HepG2 (cell line): ENCODE measurements around the gene SCFD1. TPM values are rescaled to one million over a fixed set of nuclear protein-coding genes. Genes with fewer than 3 reads are reported as not detected.

Source experiments
- ATAD3A ChIP-seq: sonication (generic); formaldehyde crosslinking; IDR thresholded peaks from 2 replicates; pipeline ENCODE4 v1.4.0; 2020; ENCODE audit warnings: missing genetic modification reagents
- BRD4 ChIP-seq: sonication (generic); formaldehyde crosslinking; IDR thresholded peaks from 2 replicates; pipeline ENCODE4 v1.4.0; 2020; ENCODE audit warnings: missing genetic modification reagents
- CENPBD1 ChIP-seq: sonication (generic); formaldehyde crosslinking; IDR thresholded peaks from 2 replicates; pipeline ENCODE4 v1.8.0; 2022; ENCODE audit warnings: missing genetic modification reagents, low read depth, mild to moderate bottlenecking, borderline replicate concordance
- DNMT1 ChIP-seq: sonication (generic); formaldehyde crosslinking; IDR thresholded peaks from 2 replicates; pipeline ENCODE4 v1.5.1; 2020; ENCODE audit warnings: mild to moderate bottlenecking, missing genetic modification reagents
- FOSL2 ChIP-seq: sonication (generic); formaldehyde crosslinking; IDR thresholded peaks from 2 replicates; pipeline ENCODE4 v1.4.0; 2020; ENCODE audit warnings: missing genetic modification reagents
- FOXC1 ChIP-seq: sonication (generic); formaldehyde crosslinking; IDR thresholded peaks from 2 replicates; pipeline ENCODE4 v1.8.0; 2022; ENCODE audit warnings: mild to moderate bottlenecking, missing genetic modification reagents, borderline replicate concordance
- HMGA1 ChIP-seq: sonication (generic); formaldehyde crosslinking; conservative IDR thresholded peaks from 2 replicates; pipeline ENCODE4 v1.4.0; 2020; ENCODE audit warnings: missing genetic modification reagents
- HOXA9 ChIP-seq: sonication (generic); formaldehyde crosslinking; IDR thresholded peaks from 2 replicates; pipeline ENCODE4 v1.8.1; 2022; ENCODE audit warnings: missing genetic modification reagents, mild to moderate bottlenecking, moderate library complexity, borderline replicate concordance
- IKZF4 ChIP-seq: sonication (generic); formaldehyde crosslinking; IDR thresholded peaks from 2 replicates; pipeline ENCODE4 v1.5.1; 2020; ENCODE audit warnings: borderline replicate concordance, mild to moderate bottlenecking, low read depth, missing genetic modification reagents; ENCODE audit errors: not compliant biosample characterization
- MYC ChIP-seq: sonication (generic); formaldehyde crosslinking; IDR thresholded peaks from 2 replicates; pipeline ENCODE4 v1.9.0; 2021; ENCODE audit warnings: missing genetic modification reagents, borderline replicate concordance
- TFE3 ChIP-seq: IDR thresholded peaks from 2 replicates; pipeline ENCODE4 v1.6.1; 2016
- TRIM22 ChIP-seq: fragments of 450-650 bp; IDR thresholded peaks from 2 replicates; pipeline ENCODE4 v1.6.1; 2017
- ZBTB7B ChIP-seq: sonication (generic); formaldehyde crosslinking; IDR thresholded peaks from 2 replicates; pipeline ENCODE4 v1.4.0; 2020; ENCODE audit warnings: missing genetic modification reagents
- ZC3H4 ChIP-seq: sonication (generic); formaldehyde crosslinking; IDR thresholded peaks from 2 replicates; pipeline ENCODE4 v1.4.0; 2020; ENCODE audit warnings: missing genetic modification reagents, borderline replicate concordance
- ZGPAT ChIP-seq: IDR thresholded peaks from 2 replicates; pipeline ENCODE4 v1.6.1; 2016; ENCODE audit warnings: mild to moderate bottlenecking
- ZNF20 ChIP-seq: sonication (generic); formaldehyde crosslinking; IDR thresholded peaks from 2 replicates; pipeline ENCODE4 v1.4.0; 2020; ENCODE audit warnings: mild to moderate bottlenecking, moderate library complexity, missing genetic modification reagents
- ZNF30 ChIP-seq: sonication (generic); formaldehyde crosslinking; IDR thresholded peaks from 2 replicates; pipeline ENCODE4 v1.5.0; 2020; ENCODE audit warnings: mild to moderate bottlenecking, missing genetic modification reagents
- ZNF337 ChIP-seq: sonication (generic); formaldehyde crosslinking; IDR thresholded peaks from 2 replicates; pipeline ENCODE4 v1.5.1; 2020; ENCODE audit warnings: missing genetic modification reagents, low read depth, mild to moderate bottlenecking, borderline replicate concordance
- ZNF33A ChIP-seq: sonication (generic); formaldehyde crosslinking; IDR thresholded peaks from 2 replicates; pipeline ENCODE4 v1.5.1; 2020; ENCODE audit warnings: missing genetic modification reagents, mild to moderate bottlenecking, moderate library complexity, borderline replicate concordance
- ZNF34 ChIP-seq: sonication (generic); formaldehyde crosslinking; IDR thresholded peaks from 2 replicates; pipeline ENCODE4 v1.4.0; 2020; ENCODE audit warnings: mild to moderate bottlenecking, missing genetic modification reagents, borderline replicate concordance
- ZNF460 ChIP-seq: sonication (generic); formaldehyde crosslinking; IDR thresholded peaks from 2 replicates; pipeline ENCODE4 v1.5.1; 2020; ENCODE audit warnings: missing genetic modification reagents, mild to moderate bottlenecking, borderline replicate concordance
- ZNF543 ChIP-seq: sonication (generic); formaldehyde crosslinking; IDR thresholded peaks from 2 replicates; pipeline ENCODE4 v1.4.0; 2020; ENCODE audit warnings: mild to moderate bottlenecking, missing genetic modification reagents
- ZNF674 ChIP-seq: sonication (generic); formaldehyde crosslinking; IDR thresholded peaks from 2 replicates; pipeline ENCODE4 v1.5.0; 2020; ENCODE audit warnings: low read depth, mild to moderate bottlenecking, missing genetic modification reagents
- ZNF720 ChIP-seq: sonication (generic); formaldehyde crosslinking; IDR thresholded peaks from 2 replicates; pipeline ENCODE4 v1.4.0; 2020; ENCODE audit warnings: missing genetic modification reagents
- ZNF740 ChIP-seq: sonication (generic); formaldehyde crosslinking; IDR thresholded peaks from 2 replicates; pipeline ENCODE4 v1.4.0; 2020; ENCODE audit warnings: missing genetic modification reagents
- ZNF777 ChIP-seq: sonication (generic); formaldehyde crosslinking; IDR thresholded peaks from 2 replicates; pipeline ENCODE4 v1.4.0; 2020; ENCODE audit warnings: missing genetic modification reagents
- ZNF782 ChIP-seq: sonication (generic); formaldehyde crosslinking; IDR thresholded peaks from 2 replicates; pipeline ENCODE4 v1.4.0; 2020; ENCODE audit warnings: missing genetic modification reagents, mild to moderate bottlenecking, borderline replicate concordance
- ZNF788 ChIP-seq: sonication (generic); formaldehyde crosslinking; IDR thresholded peaks from 2 replicates; pipeline ENCODE4 v1.5.0; 2020; ENCODE audit warnings: mild to moderate bottlenecking, missing genetic modification reagents, borderline replicate concordance
- polyA plus RNA-seq, 8 experiments: library from polyadenylated mRNA; depleted of rRNA in 3 of 8; stranded (reverse) in 7 of 8; unstranded in 1 of 8; fragments of >200 nt; fragmentation: Illumina TruSeq in 4 of 8; extraction: Trizol in 4 of 8; gene quantifications; 2 replicates each; pipeline versions ENCODE4 v1.2.1 to v1.2.3, GENCODE V29; 2011 to 2016; ENCODE audit warnings: low read depth in 4 of 8, missing spikeins in 1 of 8, mixed read lengths in 1 of 8; ENCODE audit not compliant: insufficient read depth in 1 of 8
- total RNA-seq, 5 experiments: library from RNA; depleted of rRNA; stranded (reverse); fragments of >200 nt; fragmentation: Illumina TruSeq; extraction: Trizol; gene quantifications; 2 replicates each; pipeline ENCODE4 v1.2.3, GENCODE V29; 2016; ENCODE audit warnings: low read depth in 1 of 5

The SCFD1 gene
- total and polyA plus RNA-seq, 2 of the 13 experiments (the other 11 are each of a cell fraction or from before 2014, with no cell fraction given) = 235 to 256 TPM

- TF ChIP-seq ZGPAT (CRISPR knock-in tag) (peak; percentile 51; the same call in 1 of the 2 replicates), MYC (CRISPR knock-in tag) (no peak), ZNF33A (CRISPR knock-in tag) (no peak), BRD4 (CRISPR knock-in tag) (no peak), HMGA1 (CRISPR knock-in tag) (no peak), ZNF337 (CRISPR knock-in tag) (no peak), CENPBD1 (CRISPR knock-in tag) (no peak), ZNF740 (CRISPR knock-in tag) (no peak), ZNF34 (CRISPR knock-in tag) (0 out of 2 replicates have a peak, but pooled peaks have one; percentile 69), ZNF460 (CRISPR knock-in tag) (no peak), FOXC1 (no peak), ZNF788 (CRISPR knock-in tag) (no peak), ZNF543 (CRISPR knock-in tag) (no peak), TRIM22 (no peak), ZNF782 (CRISPR knock-in tag) (0 out of 2 replicates have a peak, but pooled peaks have one; percentile 15), IKZF4 (CRISPR knock-in tag) (no peak), ZNF20 (CRISPR knock-in tag) (no peak), DNMT1 (CRISPR knock-in tag) (no peak), HOXA9 (CRISPR knock-in tag) (no peak), ATAD3A (CRISPR knock-in tag) (no peak), ZNF30 (no peak), ZNF720 (CRISPR knock-in tag) (no peak), ZNF674 (CRISPR knock-in tag) (no peak), ZNF777 (no peak), FOSL2 (CRISPR knock-in tag) (no peak), TFE3 (CRISPR knock-in tag) (no peak), ZBTB7B (CRISPR knock-in tag) (no peak), ZC3H4 (CRISPR knock-in tag) (0 out of 2 replicates have a peak, but pooled peaks have one; percentile 56)
Observed at GRCh38 chr14:30656190-30656632, 34.1 kb downstream of the SCFD1 start (continued).
